HEK293T (cell line): Measurements from ENCODE around the gene HSD11B1.
A peak's percentile ranks its signal among the peaks of the same experiment; 100 is the strongest.

ENCODE experiments used
- ARNT ChIP-seq: fragments of 450-650 bp; IDR thresholded peaks from 2 replicates; pipeline ENCODE4 v1.6.1; 2017; ENCODE audit warnings: mild to moderate bottlenecking
- BHLHE40 ChIP-seq: fragments of 450-650 bp; IDR thresholded peaks from 2 replicates; pipeline ENCODE4 v1.6.1; 2016; ENCODE audit warnings: mild to moderate bottlenecking, moderate library complexity, borderline replicate concordance
- ELF4 ChIP-seq: fragments of 450-650 bp; IDR thresholded peaks from 2 replicates; pipeline ENCODE4 v1.6.1; 2017; ENCODE audit warnings: antibody characterized with exemption
- FOXA1 ChIP-seq: fragments of 450-650 bp; IDR thresholded peaks from 2 replicates; pipeline ENCODE4 v1.6.1; 2016; ENCODE audit warnings: mild to moderate bottlenecking
- FOXM1 ChIP-seq: fragments of 450-650 bp; IDR thresholded peaks from 2 replicates; pipeline ENCODE4 v1.6.1; 2017; ENCODE audit warnings: mild to moderate bottlenecking, borderline replicate concordance
- NFRKB ChIP-seq: fragments of 450-650 bp; IDR thresholded peaks from 2 replicates; pipeline ENCODE4 v1.6.1; 2016; ENCODE audit warnings: mild to moderate bottlenecking, moderate library complexity
- PKNOX1 ChIP-seq: fragments of 450-650 bp; IDR thresholded peaks from 2 replicates; pipeline ENCODE4 v1.6.1; 2016
- SP1 ChIP-seq: fragments of 450-650 bp; IDR thresholded peaks from 2 replicates; pipeline ENCODE4 v1.6.1; 2017
- SUZ12 ChIP-seq: fragments of 450-650 bp; IDR thresholded peaks from 2 replicates; pipeline ENCODE4 v1.6.1; 2016; ENCODE audit warnings: mild to moderate bottlenecking
- TARDBP ChIP-seq: fragments of 450-650 bp; IDR thresholded peaks from 2 replicates; pipeline ENCODE4 v1.6.1; 2016

DNA sequence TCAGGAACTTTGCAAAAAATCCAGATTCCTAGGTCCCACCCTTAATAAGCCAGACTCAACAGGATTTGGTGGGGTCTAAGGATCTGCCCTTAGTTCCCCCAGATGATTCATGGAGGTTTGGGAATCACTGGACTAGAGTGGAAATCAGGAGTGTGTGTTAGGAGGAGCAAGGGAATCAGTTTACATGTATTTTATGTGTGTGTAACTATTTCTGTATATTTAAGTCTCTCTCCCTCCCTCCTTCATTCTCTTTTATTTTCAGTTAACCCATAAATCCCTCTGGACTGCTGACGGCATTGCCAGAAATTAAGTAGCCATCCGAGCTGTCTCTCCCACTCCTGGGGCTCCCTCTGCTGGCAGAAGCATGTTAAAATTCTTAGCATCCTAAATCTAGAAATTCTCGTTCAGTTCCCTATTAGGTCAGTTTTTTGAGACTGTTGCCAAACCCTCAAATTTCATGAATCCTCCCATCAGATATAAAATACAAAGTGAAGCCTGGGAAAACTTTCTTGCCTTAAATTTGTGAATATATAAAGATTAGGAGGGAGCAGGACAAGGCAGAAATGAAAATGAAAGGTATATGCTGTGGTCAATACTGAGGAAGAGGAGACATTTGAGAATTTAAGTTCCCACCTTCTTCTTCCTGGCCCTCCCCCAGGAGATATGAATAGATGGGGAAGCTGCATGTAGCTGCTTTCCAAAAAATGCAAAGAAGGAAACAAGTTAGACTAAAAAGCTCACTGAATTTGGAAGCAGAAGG is 11.7 kb upstream of the HSD11B1 start:
- TF ChIP-seq SUZ12 = no peak
- TF ChIP-seq FOXA1 = no peak
- TF ChIP-seq ELF4 = no peak
- TF ChIP-seq ARNT = no peak
- TF ChIP-seq TARDBP = no peak
- no peak for TF ChIP-seq SP1
- TF ChIP-seq PKNOX1 = peak; percentile 81
- no peak for TF ChIP-seq FOXM1
- no peak for TF ChIP-seq BHLHE40
- no peak for TF ChIP-seq NFRKB
